ENCODE measurements around the gene PCNP.
A peak's percentile ranks its signal among the peaks of the same experiment; 100 is the strongest.
"Not testable (repeated sequence)": the region's sequence is repeated elsewhere in the genome, so short reads cannot be mapped to it uniquely, and the experiment has no call there.

Gene PCNP

DNA sequence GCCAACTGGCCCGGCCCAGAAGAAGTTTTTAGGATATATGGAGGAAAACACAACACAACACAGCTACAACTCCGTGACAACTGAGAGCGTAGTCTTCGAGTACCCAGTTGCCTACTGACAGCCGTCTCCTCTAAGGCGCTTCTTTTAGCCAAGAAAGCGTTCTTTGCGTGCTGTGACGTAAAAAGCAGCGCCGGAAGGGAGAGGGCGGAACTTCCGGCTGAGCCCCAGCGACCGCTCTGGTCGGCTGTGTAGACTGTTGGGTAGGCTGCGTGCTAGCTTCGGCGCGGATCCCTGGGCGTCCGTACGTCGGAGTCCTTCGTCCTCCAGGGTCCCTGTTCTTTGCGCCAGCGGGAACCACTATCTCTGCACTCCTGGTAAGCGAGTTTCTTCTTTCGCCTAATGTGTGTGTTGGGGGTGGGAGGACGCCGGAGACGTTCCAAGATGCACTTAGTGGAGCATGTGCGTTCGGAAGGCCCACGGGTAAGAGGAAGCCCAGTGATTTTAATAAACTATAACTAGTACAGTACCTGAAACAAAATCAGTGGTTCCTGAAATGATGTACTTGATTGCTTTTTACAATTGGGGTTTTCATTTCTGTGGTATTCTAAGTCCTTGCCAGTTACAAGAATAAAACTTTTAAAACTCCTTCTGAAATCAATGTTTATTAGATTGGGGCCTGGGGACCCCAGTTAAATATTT lies 12.2 kb upstream of the PCNP start, which contains the start of gene TRMT10C:
TSS of gene TRMT10C (plus strand) at position 239 of the 699 bp plus-strand sequence. CDS start 2,914 bp downstream, outside the sequence.
- DNase-seq (ENCODE audit: low read depth in 2 of 2, low spot score in 1 of 2): peak; percentile 82 to 83

DNA sequence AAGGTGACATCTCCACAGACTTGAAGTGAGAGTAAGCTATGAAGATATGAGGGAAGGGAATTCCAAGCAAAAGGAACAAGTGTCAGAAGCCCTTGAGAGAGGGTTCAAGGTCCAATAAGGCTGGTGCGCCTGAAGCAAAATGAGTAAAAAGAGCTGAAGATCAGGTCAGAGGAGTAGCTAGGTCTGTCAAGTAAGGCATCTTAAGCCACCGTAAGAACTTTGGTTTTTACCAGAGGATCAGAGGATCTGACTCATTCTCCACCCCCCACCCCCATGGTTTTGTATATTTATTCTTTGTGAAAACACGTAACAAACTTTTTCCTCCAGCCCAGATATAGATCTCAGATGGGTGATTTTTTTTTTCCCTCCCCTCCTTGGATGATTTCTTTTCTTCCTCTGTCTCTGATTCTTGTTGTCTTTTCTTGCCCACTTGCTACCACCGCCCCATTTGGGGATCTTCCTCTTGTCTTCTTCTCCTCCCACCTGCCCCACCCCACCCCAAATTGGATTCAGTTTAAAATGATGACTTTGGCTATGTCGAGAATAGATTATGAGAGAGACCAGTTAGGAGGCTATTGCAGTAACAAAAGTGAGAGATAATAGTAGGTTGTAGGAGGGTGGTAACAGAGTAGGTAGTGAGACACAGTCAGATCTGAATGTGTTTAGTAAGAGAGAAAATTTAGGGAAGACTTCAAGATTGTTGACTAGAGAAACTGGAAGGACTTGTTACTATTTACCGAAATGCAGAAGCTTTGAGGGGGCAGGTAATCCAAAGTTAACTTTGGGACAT lies 6.3 kb upstream of the PCNP start:
- peak; percentile 11 to 20 for DNase-seq (ENCODE audit: low read depth in 2 of 2, low spot score in 1 of 2)

DNA sequence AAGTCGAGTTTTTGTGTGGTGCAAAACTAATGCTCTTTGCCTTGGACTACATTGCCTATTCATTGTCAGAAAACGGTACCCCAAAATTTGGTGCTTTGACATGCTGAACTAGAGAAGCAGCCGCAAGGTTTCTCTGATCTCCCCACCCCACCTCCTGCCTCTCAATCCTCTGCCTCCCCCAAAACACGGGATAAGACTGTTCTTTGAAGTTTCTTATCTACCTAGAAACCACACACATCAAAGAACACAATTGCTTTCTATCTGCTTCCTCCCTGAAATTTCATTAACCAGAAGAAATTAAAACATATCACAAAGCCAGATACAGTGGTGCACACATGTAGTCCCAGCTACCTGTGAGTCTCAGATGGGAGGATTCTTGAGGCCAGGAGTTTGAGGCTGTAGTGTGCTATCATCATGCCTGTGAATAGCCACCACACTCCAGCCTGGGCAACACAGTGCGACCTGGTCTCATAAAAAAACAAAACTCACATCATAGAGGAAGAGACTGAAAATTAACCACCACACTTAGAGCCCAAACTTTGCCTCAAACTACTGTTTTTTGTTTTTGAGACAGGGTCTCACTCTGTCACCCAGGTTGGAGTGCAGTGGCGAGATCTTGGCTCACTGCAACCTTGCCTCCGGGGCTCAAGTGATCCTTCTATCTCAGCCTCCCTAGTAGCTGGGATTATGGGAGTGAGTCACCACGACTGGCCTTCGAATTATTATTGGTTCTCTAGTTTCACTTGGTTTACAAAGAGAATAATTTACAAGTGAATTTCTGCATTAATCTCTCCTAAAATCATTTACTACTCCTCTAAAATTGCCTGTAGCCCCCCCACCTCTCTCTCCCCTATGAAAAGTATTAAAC lies 2.7 kb upstream of the PCNP start:
- DNase-seq (ENCODE audit: low read depth in 2 of 2, low spot score in 1 of 2): no peak

DNA sequence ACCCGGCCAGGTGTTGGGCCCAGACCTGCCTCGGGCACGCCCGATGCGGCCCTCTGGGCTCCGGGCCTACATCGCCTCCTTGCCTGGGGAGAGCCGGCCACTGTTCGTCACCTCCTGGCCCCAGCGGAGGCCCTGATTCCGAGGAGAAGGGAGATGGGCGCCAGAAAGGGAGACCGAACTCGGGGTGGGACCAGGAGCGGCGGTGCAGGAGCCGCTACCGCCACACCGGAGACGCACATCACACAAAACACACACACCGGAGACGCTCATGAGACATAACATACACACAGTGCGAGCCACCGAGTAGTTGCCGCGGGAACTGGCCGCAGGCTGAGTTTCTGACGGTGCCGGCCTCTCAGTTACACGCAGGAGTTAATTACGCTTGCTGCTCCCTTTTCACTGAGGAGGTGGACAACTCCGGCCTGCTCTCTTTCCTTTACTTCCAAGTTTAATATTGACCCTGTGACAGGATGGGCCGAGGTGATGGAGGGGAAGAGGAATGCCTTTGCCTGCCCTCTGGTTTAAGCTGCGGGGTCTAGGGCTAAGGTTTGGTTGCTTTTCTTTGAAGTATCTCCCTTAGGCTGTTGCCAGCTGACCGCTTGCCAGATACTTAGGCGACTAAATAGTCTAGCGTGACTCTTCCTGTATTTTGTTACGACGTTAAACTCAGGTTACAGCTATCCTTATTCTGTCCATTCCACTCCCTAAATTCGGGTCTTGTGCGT lies 570 bp downstream of the PCNP start:
- peak in 1 of 2 donors; percentile 6 for DNase-seq (ENCODE audit: low read depth in 2 of 2, low spot score in 1 of 2)

DNA sequence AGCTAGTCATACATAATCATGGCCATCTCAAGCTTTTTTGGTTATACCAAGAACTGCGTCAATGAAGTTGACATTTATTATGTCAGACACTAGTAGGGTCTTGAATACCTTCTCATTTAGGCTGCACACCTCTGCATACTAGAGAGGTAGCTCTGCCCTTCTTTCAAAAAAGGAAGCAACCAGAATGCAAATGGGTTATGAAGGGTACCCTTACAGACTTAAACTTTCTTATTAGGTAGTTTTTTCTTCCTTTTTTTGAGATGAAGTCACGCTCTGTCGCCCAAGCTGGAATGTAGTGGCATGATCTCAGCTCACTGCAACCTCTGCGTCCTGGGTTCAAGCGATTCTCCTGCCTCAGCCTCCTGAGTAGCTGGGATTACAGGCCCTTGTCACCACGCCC lies 3.3 kb downstream of the PCNP start:
- DNase-seq (ENCODE audit: low read depth in 2 of 2, low spot score in 1 of 2): no peak

DNA sequence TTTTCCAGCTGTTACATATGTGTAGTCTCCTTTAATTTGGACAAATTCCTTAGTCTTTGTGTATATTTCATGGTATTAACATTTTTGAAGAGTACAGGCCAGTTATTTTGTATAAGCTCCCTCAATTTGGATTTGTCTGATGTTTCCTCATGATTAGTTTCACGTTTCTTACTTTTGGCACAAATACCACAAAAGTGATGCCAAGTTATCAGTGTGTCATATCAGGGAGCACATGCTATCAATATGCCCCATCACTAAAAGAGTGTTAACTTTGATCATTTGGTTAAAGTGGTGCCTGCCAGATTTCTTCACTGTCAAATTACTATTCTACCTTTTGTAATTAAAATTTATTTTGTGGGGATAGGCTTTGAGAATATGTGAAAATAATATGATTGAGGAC lies 14.6 kb downstream of the PCNP start:
- DNase-seq (ENCODE audit: low read depth in 2 of 2, low spot score in 1 of 2): no peak

DNA sequence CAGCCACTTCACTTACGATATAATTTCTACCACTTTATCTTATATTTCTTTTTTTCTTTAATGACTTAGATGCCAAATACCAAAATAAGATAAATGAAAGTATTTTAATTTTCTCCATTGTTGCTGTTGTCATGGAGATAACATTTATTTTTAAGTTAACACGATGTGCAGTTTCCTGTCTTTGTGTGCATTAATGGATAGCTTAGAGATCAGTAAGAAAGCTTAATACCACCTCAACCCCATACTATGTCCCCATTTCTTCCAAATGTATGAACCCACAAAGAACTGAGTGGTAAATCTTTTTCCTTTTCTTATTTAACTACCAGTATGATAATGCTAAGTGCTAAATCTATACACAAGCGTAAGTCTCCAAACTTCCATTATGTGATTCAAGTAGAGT lies 17.1 kb downstream of the PCNP start:
- no peak for DNase-seq (ENCODE audit: low read depth in 2 of 2, low spot score in 1 of 2)

DNA sequence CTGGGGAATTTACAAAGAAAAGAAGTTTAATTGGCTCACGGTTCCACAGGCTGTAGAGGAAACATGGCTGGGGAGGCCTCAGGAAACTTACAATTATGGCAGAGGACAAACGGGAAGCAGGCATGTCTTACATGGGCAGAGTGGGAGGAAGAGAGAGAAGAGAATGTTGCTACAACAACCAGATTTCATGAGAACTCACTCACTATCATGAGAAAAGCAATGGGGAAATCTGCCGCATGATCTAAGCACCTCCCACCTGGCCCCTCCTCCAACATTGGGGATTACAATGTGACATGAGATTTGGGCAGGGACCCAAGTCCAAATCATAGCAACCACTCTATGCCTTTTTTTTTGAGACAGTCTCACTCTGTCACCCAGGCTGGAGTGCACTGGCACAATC lies 28.8 kb downstream of the PCNP start:
- DNase-seq (ENCODE audit: low read depth in 2 of 2, low spot score in 1 of 2): no peak

DNA sequence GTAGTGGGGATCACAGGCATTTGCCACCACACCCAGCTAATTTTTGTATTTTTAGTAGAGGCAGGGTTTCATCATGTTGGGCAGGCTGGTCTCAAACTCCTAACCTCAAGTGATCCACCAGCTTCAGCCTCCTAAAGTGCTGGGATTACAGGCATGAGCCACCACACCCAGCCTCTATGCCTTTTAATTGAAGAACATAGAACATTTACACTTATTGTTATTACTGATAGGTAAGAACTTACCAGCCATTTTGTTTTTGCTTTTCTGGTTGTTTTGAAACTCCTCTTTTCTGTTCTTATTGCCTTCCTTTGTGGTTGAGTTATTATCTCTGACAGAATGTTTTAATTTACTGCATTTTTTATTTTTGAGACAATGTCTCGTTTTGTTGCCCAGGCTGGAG lies 29.2 kb downstream of the PCNP start:
- no peak for DNase-seq (ENCODE audit: low read depth in 2 of 2, low spot score in 1 of 2)

DNA sequence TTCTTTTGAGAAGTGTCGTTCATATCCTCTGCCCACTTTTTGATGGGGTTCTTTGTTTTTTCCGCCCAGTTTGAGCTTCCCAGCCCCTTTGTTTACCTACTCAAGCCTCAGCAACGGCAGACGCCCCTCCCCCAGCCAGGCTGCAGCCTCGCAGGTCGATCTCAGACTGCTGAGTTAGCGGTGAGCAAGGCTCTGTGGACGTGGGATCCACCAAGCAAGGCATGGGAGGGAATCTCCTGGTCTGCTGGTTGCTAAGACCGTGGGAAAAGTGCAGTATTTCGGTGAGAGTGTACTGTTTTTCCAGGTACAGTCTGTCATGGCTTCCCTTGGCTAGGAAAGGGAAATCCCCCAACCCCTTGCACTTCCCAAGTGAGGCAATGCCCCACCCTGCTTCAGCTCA lies 31.4 kb downstream of the PCNP start:
- not testable (repeated sequence) for DNase-seq (ENCODE audit: low read depth in 2 of 2, low spot score in 1 of 2)

DNA sequence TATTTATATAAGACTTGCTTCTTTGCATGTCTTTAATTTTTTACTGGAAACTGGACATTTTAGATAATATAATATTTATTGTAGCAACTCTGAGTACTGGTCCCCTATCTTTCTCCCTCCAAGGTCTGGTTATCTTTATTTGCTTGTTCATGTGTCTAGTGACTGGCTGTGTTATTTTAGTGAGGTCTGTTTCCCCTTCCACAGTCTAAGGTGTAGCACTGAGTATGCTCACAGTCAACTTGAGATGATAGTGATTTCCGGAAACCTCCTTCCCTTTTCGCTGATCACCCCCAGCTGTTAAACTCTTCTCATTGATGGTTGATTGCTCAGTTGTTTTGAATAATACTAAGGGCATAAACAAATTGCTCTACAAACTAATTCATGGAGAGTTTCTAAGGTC lies 37.0 kb downstream of the PCNP start:
- no peak for DNase-seq (ENCODE audit: low read depth in 2 of 2, low spot score in 1 of 2)

DNA sequence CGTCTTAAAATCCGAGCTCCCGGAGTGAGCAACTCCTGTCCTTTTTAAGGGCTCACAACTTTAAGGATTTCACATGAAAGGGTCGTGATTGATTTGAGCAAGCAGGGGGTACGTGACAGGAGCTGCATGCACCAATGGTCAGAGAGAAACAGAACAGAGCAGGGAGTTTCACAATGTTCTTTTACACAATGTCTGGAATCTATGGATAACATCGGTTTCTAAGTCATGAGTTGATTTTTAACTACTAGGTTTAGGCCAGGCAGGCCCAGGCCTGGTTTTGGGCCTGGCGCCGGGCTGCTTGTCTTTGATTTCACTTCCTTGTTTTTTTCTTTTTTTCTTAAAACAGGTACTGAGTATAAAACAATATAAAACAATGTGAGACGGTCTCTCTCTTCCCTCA lies 39.0 kb downstream of the PCNP start:
- not testable (repeated sequence) for DNase-seq (ENCODE audit: low read depth in 2 of 2, low spot score in 1 of 2)

DNA sequence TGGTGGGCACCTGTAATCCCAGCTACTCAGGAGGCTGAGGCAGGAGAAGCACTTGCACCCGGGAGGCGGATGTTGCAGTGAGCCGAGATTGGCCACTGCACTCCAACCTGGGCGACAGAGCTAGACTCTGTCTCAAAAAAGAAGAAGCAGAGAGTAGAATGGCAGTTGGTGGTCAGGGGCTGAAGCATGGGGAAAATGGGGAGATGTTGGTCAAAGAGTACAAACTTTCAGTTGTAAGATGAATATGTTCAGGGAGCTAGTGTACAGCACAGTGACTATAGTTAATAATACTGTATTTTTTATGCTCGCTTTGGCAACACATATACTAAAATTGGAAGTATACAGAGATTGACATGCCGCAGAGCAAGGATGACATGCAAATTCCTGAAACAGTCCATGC lies 41.5 kb downstream of the PCNP start:
- DNase-seq (ENCODE audit: low read depth in 2 of 2, low spot score in 1 of 2): no peak

DNA sequence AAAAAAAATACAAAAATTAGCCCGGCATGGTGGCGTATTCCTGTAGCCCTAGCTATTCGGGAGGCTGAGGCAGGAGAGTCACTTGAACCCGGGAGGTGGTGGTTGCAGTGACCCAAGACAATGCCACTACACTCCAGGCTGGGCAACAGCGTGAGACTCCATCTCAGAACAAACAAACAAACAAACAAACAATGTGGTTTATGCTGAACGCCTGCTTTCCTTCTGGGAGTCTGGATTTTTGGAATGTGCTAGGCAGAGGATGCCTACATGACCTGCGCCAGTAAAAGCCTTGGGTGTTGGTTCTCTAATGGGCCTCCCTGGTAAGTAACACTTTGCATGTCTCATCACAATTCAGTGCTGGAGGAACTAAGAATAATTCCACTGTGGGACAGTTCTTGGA lies 43.5 kb downstream of the PCNP start:
- no peak for DNase-seq (ENCODE audit: low read depth in 2 of 2, low spot score in 1 of 2)

DNA sequence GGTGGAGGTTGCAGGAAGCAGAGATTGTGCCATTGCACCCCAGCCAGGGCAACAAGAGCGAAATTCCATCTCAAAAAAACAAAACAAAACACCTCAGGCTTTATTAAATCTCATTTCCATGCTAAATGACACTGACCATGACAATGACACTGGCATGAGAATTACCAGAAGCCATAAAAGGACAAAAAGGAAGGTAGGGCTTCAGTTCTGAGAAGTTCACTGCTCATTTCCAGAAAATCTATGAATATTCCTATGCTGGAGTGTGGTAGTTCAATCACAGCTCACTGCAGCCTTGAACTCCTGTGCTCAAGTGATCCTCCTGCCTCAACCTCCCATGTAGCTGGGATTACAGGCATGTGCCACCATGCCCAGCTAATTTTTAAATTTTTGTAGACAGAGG lies 44.7 kb downstream of the PCNP start:
- no peak for DNase-seq (ENCODE audit: low read depth in 2 of 2, low spot score in 1 of 2)

DNA sequence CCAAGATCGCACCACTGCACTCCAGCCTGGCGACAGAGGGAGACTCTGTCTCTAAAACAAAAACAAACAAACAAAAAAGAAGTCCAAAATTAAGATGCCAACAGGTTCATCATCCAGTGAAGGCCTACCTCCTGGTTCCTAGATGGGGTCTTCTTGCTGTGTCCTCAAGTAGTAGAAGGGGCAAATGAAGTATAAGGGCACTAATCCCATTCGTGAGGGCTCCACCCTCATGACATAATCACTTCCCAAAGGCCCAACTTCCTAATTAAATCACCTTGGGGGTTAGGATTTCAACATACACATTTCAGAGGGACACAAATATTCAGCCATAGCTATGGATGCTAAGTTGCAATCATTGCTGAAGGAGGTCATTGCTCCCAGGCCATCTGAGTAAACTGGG lies 45.8 kb downstream of the PCNP start:
- DNase-seq (ENCODE audit: low read depth in 2 of 2, low spot score in 1 of 2): no peak

DNA sequence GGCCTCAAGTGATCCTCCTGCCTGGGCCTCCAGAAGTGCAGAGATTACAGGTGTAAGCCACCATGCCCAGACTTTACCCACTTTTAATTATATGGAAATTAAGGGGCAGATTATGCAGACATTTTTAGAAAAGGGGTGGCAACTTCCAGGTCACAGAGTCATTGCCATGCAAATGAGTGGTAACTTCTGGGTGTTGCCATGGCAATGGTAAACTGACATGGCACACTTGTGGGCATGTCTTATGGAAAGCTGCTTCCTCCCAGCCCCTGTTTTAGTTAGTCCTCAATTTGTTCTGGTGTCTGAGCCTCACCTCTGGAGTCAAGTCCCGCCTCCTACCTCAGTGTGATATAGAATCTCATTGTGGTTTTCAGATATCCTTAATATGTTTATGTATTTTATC lies 49.7 kb downstream of the PCNP start:
- DNase-seq (ENCODE audit: low read depth in 2 of 2, low spot score in 1 of 2): no peak

DNA sequence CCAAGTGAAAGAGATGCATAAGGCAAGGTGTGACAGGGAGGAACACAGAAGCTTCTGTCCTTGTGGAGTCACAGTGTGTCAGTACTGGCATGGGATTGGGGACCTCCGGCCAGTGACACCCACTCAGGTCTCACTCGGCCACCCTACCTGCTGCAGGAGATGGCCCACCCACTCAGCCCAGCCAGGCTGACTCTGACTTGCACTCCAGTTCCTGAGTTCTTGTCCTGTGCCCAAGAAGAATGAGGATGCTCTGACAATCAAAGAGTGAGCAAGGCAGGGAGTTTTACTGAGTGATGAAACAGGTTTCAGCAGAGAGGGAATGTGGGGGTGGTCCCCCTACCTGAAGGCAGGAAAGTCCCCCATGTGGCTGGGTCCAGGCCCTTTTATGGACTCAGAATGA lies 50.9 kb downstream of the PCNP start:
- DNase-seq (ENCODE audit: low read depth in 2 of 2, low spot score in 1 of 2): no peak

DNA sequence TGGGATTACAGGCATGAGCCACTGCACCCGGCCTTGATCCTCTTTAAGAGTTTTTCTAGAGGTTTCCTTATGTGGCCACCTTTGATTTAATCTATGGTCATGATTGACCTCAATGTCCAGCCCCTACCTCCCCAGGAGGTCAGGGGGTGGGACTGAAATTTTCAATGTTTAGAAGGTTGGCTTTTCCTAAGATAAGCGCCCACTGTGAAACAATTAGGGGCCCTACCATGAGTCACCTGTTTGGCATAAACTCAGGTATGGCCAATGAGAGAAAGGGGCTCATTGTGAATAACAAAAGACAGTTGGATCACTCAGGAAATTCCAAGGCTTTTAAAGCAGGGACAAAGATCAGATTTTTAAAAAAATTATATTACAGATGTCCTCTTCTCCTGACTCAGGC lies 51.9 kb downstream of the PCNP start:
- DNase-seq (ENCODE audit: low read depth in 2 of 2, low spot score in 1 of 2): no peak

DNA sequence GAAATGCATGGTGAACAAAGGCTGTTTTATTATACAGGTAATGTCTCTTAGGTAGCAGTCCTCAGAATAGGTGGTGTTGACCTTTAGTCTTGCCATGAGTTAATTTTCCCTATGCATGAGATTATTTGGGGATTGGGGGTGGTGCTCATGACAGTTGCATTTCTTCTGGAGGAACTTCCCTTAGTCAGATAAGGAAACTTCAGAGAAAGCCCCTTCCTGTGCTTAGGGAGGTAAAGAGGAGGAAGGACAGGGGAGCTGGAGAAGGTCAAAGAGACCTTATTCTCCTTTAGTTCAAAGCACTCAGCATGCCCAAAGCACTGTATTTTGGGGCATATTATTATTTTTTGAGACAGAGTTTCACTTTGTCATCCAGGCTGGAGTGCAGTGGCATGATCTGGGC lies 55.2 kb downstream of the PCNP start:
- DNase-seq (ENCODE audit: low read depth in 2 of 2, low spot score in 1 of 2): no peak
